COLO668 (cell line): ENCODE results near the gene PPIA.
"Not testable (repeated sequence)": the region's sequence is repeated elsewhere in the genome, so short reads cannot be mapped to it uniquely, and the experiment has no call there.

Source experiments
- DNase-seq: peaks from one replicate; lab custom pipeline; 2025; ENCODE audit not compliant: unreplicated experiment; lab: John Stamatoyannopoulos, UW

PPIA gene

DNA sequence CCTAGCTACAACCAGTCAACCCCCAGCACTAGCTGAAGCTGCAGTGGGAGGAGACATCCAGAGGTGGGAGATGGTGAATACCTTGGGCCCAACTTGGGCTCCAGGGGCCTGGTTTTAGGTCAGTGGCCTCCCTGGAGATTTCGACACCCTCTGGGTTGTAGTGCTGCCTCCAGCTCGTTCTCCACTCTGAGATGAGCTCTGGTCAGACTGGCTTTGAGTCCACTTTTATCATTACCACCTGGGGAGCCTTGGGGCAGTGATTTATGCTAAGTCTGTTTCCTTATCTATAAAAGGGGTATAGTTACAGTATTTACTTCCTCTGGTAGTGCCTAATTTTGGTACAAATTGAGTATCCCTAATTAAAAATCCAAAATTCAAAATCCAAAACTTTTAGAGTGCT lies 22.8 kb downstream of the PPIA start:
- no peak for DNase-seq

DNA sequence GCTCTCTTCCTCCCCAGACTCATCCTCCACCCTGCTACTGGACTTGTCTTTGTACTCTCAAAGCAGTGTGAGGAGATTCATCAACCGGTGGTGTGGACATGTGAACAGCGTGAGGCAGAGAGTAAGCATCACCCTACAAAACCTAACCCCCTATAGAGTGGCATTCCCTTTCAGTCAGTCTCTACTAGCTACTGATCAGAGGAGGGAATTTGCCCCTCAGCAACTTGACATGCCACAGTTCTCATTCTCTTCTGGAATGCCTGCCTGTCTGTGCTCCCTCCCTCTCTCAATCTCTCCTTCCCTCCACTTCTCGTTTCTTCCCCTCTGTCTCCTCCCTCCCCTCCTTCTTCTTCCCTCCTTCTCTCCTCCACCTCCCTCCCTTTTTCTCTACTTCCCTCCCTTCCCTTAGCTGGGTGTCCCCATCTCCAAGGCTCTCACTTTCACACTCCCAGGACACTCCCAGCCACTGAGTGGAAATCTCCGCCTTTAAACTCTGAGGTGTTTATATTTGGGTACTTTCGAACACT lies 26.8 kb downstream of the PPIA start:
- no peak for DNase-seq

DNA sequence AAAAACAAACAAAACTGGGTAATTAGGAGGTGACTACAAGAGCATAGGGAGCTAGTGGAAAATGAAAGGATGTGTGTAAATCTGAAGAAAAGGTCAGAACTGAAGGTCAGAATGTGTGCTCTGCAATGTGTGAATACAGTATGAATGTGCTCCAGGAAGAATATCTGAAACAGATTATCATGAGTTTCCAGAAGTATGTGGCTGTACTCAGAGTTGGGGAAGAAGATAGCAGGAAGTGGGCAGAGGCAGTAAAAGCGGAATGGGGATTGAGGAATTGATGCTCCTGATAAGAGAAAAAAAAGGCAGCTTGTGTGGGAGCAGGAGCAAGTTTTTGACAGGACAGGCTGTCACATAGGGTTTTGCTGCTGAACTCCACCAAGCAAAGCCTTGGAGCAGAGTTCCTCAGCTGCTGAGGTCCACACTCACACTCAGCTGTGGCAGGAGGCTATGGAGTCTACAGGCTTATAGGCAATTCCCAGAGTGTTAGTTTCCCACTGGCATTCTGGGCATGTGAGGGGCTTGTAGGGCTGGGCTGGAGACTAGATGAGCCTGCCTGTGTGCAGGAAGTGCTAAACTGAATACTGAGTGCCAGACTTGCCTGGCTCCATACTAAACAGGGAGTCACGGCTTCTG lies 28.5 kb downstream of the PPIA start:
- DNase-seq = no peak

- no peak for DNase-seq
Measured at GRCh38 chr7:44827567-44827966, 31.1 kb downstream of the PPIA start.

GRCh38 chr7:44838751-44839150 lies 42.3 kb downstream of the PPIA start:
- DNase-seq = no peak

- not testable (repeated sequence) for DNase-seq
Measured at GRCh38 chr7:44842675-44843074, 46.2 kb downstream of the PPIA start.

DNA sequence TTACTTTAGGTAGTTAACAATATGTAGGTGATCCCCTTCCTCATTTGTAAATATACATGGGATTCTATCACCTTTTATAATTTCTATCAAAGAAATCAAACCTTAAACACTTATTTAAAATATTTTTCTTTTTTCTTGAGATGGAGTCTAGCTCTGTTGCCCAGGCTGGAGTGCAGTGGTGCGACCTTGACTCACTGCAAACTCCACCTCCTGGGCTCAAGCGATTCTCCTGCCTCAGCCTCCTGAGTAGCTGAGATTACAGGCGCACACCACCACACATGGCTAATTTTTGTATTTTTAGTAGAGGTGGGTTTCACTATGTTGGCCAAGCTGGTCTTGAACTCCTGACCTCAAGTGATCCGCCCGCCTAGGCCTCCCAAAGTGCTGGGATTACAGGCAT lies 47.0 kb downstream of the PPIA start:
- DNase-seq = not testable (repeated sequence)

GRCh38 chr7:44845451-44845850 lies 49.0 kb downstream of the PPIA start:
- no peak for DNase-seq

DNA sequence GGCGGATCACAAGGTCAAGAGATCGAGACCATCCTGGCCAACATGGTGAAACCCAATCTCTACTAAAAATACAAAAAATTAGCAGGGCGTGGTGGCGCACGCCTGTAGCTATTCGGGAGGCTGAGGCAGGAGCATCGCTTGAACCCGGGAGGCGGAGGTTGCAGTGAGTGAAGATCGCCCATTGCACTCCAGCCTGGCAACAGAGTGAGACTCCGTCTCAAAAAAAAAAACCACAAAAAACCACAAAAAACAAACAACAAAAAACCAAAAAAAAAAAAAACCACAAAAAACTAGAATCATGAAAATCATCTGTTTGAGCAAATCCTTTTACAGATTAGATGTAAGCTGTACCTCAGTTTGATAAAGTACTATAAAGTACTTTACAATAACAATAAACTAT lies 49.9 kb downstream of the PPIA start:
- not testable (repeated sequence) for DNase-seq

- DNase-seq = no peak
Measured at GRCh38 chr7:44846816-44847508, 50.5 kb downstream of the PPIA start.

DNA sequence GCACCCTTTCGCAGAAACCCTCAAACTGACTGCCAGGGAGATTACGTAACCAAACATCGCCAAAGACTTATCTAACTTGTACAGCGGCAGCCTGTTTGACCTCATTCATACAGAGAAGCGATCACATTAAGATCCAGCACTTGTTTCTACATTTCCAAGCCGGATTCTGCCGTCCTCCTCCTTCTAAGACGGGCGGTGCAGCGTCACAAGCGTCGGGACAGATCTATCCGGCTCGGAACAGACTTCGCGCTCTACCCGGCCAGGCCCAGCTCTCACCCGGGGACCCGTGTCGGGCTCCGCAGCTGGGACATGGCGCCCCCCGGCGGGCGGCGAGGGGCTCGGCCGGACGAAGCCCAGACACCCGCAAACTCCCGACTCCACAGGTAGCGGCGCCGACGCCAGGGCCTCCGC lies 51.0 kb downstream of the PPIA start:
- peak; percentile 97 for DNase-seq

- DNase-seq = peak; percentile 100
Measured at GRCh38 chr7:44847920-44848634, 51.6 kb downstream of the PPIA start, which contains the start of gene H2AZ2. H2AZ2 (minus strand) TSS chr7:44848087; CDS start chr7:44847971, 116 bp downstream.

DNA sequence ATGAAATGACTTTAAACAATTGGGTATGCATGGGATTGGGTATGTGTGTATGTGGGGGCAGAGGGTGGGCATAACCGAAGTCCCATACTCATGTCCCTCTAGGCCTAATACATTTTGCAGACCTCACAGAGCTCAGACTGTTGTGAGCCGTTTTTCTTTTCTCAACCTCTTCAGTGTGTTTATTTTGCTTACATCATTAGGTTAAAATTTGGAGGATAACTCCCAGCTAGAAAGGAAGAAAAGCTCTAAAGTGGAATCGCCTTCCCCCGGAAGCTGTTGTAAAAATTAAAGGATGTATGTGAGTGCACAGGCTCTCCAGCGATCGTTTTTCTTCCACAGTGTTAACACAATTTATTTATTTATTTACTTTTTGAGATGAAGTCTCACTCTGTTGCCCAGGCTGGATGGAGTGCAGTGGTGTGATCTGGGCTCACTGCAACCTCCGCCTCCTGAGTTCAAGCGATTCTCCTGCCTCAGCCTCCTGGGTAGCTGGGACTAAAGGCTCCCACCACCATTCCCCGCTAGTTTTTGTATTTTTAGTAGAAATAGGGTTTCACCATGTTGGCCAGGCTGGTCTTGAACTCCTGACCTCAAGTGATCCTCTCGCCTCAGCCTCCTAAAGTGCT lies 52.9 kb downstream of the PPIA start:
- DNase-seq = no peak

GRCh38 chr7:44849885-44850544 lies 53.5 kb downstream of the PPIA start:
- DNase-seq = no peak

- no peak for DNase-seq
Measured at GRCh38 chr7:44852590-44852989, 56.1 kb downstream of the PPIA start.
